ENCODE measurements around the gene KCNQ1.

Gene KCNQ1

GRCh38 chr11:2647167-2647566 is 202.4 kb downstream of the KCNQ1 start:
- no peaks in the 10 kb centered on the region for H3K9me2 ChIP-seq (replicated peaks; ENCODE audit: insufficient read depth, low read length)
- no peak for TF ChIP-seq CTCF (IDR thresholded peaks at IDR 0.05; ENCODE audit: insufficient read depth, low read length, poor library complexity, severe bottlenecking)
- TF ChIP-seq EZH2phosphoT487 (conservative IDR thresholded peaks at IDR 0.05; ENCODE audit: low read length), result no peak
- no peak overlapping the region for H3K4me2 ChIP-seq (ENCODE audit: low read depth, low read length, poor library complexity, severe bottlenecking)
- H3K9ac ChIP-seq (ENCODE audit: low read length), result no peak overlapping the region
- no peaks in the 10 kb centered on the region for H3K79me2 ChIP-seq (ENCODE audit: insufficient read depth, low read length)
- peaks cover 14% of the 10 kb centered on the region; the same call in 1 of the 2 replicates for H3K9me3 ChIP-seq (ENCODE audit: insufficient read depth, low read length)
- H4K20me1 ChIP-seq (ENCODE audit: low read depth, low read length), result no peaks in the 10 kb centered on the region
- no peaks in the 10 kb centered on the region for H3F3A ChIP-seq (ENCODE audit: insufficient read depth)
- H3K27ac ChIP-seq (ENCODE audit: low read depth, low read length), result no peak overlapping the region
- peaks cover 5% of the 10 kb centered on the region; the same call in 1 of the 2 replicates for H3K27me3 ChIP-seq (ENCODE audit: low read length)
- no peak overlapping the region for H2AFZ ChIP-seq (ENCODE audit: low read depth, low read length, severe bottlenecking)
- no peaks in the 10 kb centered on the region for H3K36me3 ChIP-seq (ENCODE audit: low read length)
- H3K4me3 ChIP-seq (ENCODE audit: insufficient read depth, low read length, poor library complexity, severe bottlenecking), result no peak overlapping the region

DNA sequence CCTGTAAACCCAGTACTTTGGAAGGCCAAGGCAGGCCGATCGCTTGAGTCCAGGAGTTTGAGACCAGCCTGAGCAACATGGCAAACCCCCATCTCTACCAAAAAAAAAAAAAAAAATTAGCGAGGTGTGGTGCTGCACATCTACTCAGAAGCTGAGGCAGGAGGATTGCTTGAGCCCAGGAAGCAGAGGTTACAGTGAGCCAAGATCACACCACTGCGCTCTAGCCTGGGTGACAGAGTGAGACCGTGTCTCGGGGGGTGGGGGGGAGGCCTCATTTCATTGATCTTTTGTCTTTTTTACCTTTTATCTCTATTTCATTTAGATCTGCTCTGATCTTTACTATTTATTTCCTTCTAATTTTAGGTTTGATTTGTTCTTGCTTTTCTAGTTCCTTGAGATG is 203.1 kb downstream of the KCNQ1 start:
- Histone ChIP-seq H3K27ac (ENCODE audit: low read depth, low read length) (no peak overlapping the region), H3K4me3 (ENCODE audit: insufficient read depth, low read length, poor library complexity, severe bottlenecking) (no peak overlapping the region), H3K36me3 (ENCODE audit: low read length) (no peaks in the 10 kb centered on the region)

DNA sequence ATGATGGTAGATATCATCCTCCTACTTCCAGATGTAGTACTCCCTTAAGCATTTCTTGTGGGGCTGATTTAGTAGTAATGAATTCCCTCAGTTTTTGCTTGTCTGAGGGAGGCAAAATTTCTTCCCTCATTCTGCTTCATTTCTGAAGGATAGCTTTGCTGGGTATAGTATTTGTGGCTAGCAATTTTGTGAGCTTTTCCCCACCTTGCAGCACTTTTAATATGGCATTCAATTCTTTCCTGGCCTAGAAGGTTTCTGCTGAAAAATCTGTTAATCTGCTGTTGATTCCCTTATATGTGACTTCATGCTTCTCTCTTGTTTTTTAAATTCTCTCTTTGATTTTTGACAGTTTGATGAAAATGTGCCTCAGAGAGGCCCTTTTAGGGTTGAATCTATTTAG is 204.6 kb downstream of the KCNQ1 start:
- Histone ChIP-seq H3K79me2 (ENCODE audit: insufficient read depth, low read length) (no peaks in the 10 kb centered on the region), H3F3A (ENCODE audit: insufficient read depth) (no peaks in the 10 kb centered on the region), H2AFZ (ENCODE audit: low read depth, low read length, severe bottlenecking) (no peak overlapping the region), H4K20me1 (ENCODE audit: low read depth, low read length) (no peaks in the 10 kb centered on the region), H3K4me2 (ENCODE audit: low read depth, low read length, poor library complexity, severe bottlenecking) (no peak overlapping the region), H3K9me3 (ENCODE audit: insufficient read depth, low read length) (peaks cover 8% of the 10 kb centered on the region; the same call in 1 of the 2 replicates), H3K9ac (ENCODE audit: low read length) (no peak overlapping the region), H3K36me3 (ENCODE audit: low read length) (no peaks in the 10 kb centered on the region), H3K9me2 (replicated peaks; ENCODE audit: insufficient read depth, low read length) (no peaks in the 10 kb centered on the region), H3K27ac (ENCODE audit: low read depth, low read length) (no peak overlapping the region), H3K4me3 (ENCODE audit: insufficient read depth, low read length, poor library complexity, severe bottlenecking) (no peak overlapping the region), H3K27me3 (ENCODE audit: low read length) (peaks cover 5% of the 10 kb centered on the region; the same call in 1 of the 2 replicates)
- TF ChIP-seq EZH2phosphoT487 (conservative IDR thresholded peaks at IDR 0.05; ENCODE audit: low read length) (no peak), CTCF (IDR thresholded peaks at IDR 0.05; ENCODE audit: insufficient read depth, low read length, poor library complexity, severe bottlenecking) (no peak)

More for the DNA sequence above, 203.1 kb downstream of the KCNQ1 start:
- TF ChIP-seq EZH2phosphoT487 (conservative IDR thresholded peaks at IDR 0.05; ENCODE audit: low read length), result no peak
- TF ChIP-seq CTCF (IDR thresholded peaks at IDR 0.05; ENCODE audit: insufficient read depth, low read length, poor library complexity, severe bottlenecking), result no peak
- no peaks in the 10 kb centered on the region for H3K79me2 ChIP-seq (ENCODE audit: insufficient read depth, low read length)
- peaks cover 14% of the 10 kb centered on the region; the same call in 1 of the 2 replicates for H3K9me3 ChIP-seq (ENCODE audit: insufficient read depth, low read length)
- no peak overlapping the region for H2AFZ ChIP-seq (ENCODE audit: low read depth, low read length, severe bottlenecking)
- no peaks in the 10 kb centered on the region for H3F3A ChIP-seq (ENCODE audit: insufficient read depth)
- H3K9ac ChIP-seq (ENCODE audit: low read length), result no peak overlapping the region
- H3K9me2 ChIP-seq (replicated peaks; ENCODE audit: insufficient read depth, low read length), result no peaks in the 10 kb centered on the region
- no peaks in the 10 kb centered on the region for H4K20me1 ChIP-seq (ENCODE audit: low read depth, low read length)
- peaks cover 5% of the 10 kb centered on the region; the same call in 1 of the 2 replicates for H3K27me3 ChIP-seq (ENCODE audit: low read length)
- no peak overlapping the region for H3K4me2 ChIP-seq (ENCODE audit: low read depth, low read length, poor library complexity, severe bottlenecking)
